Left ventricle myocardium superior (tissue), 1 donor: Measurements from ENCODE around the gene MYCBPAP. TPM values are rescaled to one million over a fixed set of nuclear protein-coding genes. Genes with fewer than 3 reads are reported as not detected.
A peak's percentile ranks its signal among the peaks of the same experiment; 100 is the strongest.

ENCODE experiments used
- ATAC-seq: fragments of 200-7000 bp; cut with Tn5 transposase; one replicate; pipeline ENCODE4 v1.9.1; 2020; ENCODE audit warnings: mild to moderate bottlenecking, moderate library complexity
- DNase-seq: peaks from one replicate; pipeline ENCODE4 v3.0.0-alpha.2; 2020
- intact Hi-C: fragments of 100-400 bp; cut with micrococcal nuclease; formaldehyde crosslinking; loops from one replicate; pipeline ENCODE4 v1.11.0; 2022
- total RNA-seq: library from RNA; stranded (reverse); fragmentation: NEBNext Ultra II Directional; extraction: Animal tissue kit (Norgen Biotek cat#: 25700); gene quantifications from one replicate; pipeline ENCODE4 v1.2.1, GENCODE V29; 2021
- donor health status: DM: no; HTN: yes; CAD: no; lungs with severe emphysema.

The MYCBPAP gene
- total RNA-seq, 1 donor from 2014 or later = 0.55 TPM

GRCh38 chr17:50558941-50559614 lies 50.8 kb downstream of the MYCBPAP start:
- intact Hi-C loops = loop anchor here (10.0 kb wide), 1 partner anchor 136 kb away; no protein-coding TSS in a partner anchor
- no peak for DNase-seq

GRCh38 chr17:50559674-50560184 lies 51.5 kb downstream of the MYCBPAP start:
- intact Hi-C loops = loop anchor here (10.0 kb wide), 1 partner anchor 135 kb away; no protein-coding TSS in a partner anchor

More at GRCh38 chr17:50558941-50559614, 50.8 kb downstream of the MYCBPAP start:
- no peak for ATAC-seq

GRCh38 chr17:50560185-50560824 lies 52.1 kb downstream of the MYCBPAP start, which contains the start of gene CACNA1G:
CACNA1G (plus strand) TSS chr17:50560715; CDS start chr17:50561460, 745 bp downstream.
- peak; percentile 93 for DNase-seq
- peak; percentile 94 for ATAC-seq
- intact Hi-C loops = no loop called here

More at GRCh38 chr17:50559674-50560184, 51.5 kb downstream of the MYCBPAP start:
- DNase-seq (no peak), ATAC-seq (peak; percentile 49)

- no peak for ATAC-seq
- intact Hi-C loops = no loop called here
- no peak for DNase-seq
Observed at GRCh38 chr17:50560931-50561745, 52.9 kb downstream of the MYCBPAP start.

- DNase-seq = no peak
- intact Hi-C loops = no loop called here
Observed at GRCh38 chr17:50561746-50562141, 53.5 kb downstream of the MYCBPAP start.

GRCh38 chr17:50562242-50563091 lies 54.2 kb downstream of the MYCBPAP start:
- ATAC-seq (no peak), DNase-seq (peak; percentile 31)
- intact Hi-C loops = no loop called here

More at GRCh38 chr17:50561746-50562141, 53.5 kb downstream of the MYCBPAP start:
- ATAC-seq = no peak

GRCh38 chr17:50563092-50563511 lies 54.9 kb downstream of the MYCBPAP start:
- DNase-seq (no peak), ATAC-seq (no peak)
- intact Hi-C loops = no loop called here

- DNase-seq = peak; percentile 81
- ATAC-seq = peak; percentile 53
- intact Hi-C loops = no loop called here
Observed at GRCh38 chr17:50564916-50565315, 56.7 kb downstream of the MYCBPAP start.

GRCh38 chr17:50565402-50566350 lies 57.4 kb downstream of the MYCBPAP start:
- DNase-seq = no peak
- intact Hi-C loops = no loop called here
- no peak for ATAC-seq

GRCh38 chr17:50566886-50567285 lies 58.6 kb downstream of the MYCBPAP start:
- ATAC-seq (no peak), DNase-seq (no peak)
- intact Hi-C loops = no loop called here

GRCh38 chr17:50568659-50569058 lies 60.4 kb downstream of the MYCBPAP start:
- DNase-seq (peak; percentile 23), ATAC-seq (no peak)
- intact Hi-C loops = no loop called here

- ATAC-seq = no peak
- intact Hi-C loops = no loop called here
- no peak for DNase-seq
Observed at GRCh38 chr17:50569592-50569991, 61.4 kb downstream of the MYCBPAP start.

GRCh38 chr17:50570032-50570431 lies 61.8 kb downstream of the MYCBPAP start:
- intact Hi-C loops = no loop called here
- DNase-seq (no peak), ATAC-seq (no peak)

GRCh38 chr17:50570528-50570927 lies 62.3 kb downstream of the MYCBPAP start:
- intact Hi-C loops = no loop called here
- no peak for DNase-seq
- no peak for ATAC-seq

- ATAC-seq = no peak
- intact Hi-C loops = no loop called here
Observed at GRCh38 chr17:50571681-50572080, 63.4 kb downstream of the MYCBPAP start.

GRCh38 chr17:50572541-50572940 lies 64.3 kb downstream of the MYCBPAP start:
- ATAC-seq (no peak), DNase-seq (peak; percentile 32)
- intact Hi-C loops = no loop called here

More at GRCh38 chr17:50571681-50572080, 63.4 kb downstream of the MYCBPAP start:
- DNase-seq = no peak

- intact Hi-C loops = no loop called here
- DNase-seq (no peak), ATAC-seq (no peak)
Observed at GRCh38 chr17:50573866-50574611, 65.8 kb downstream of the MYCBPAP start.
